ENCODE results near the gene RPS6KB1.

- TF ChIP-seq OSR1 (CRISPR knock-in tag; IDR thresholded peaks at IDR 0.05) (no peak), TCF4 (CRISPR knock-in tag; IDR thresholded peaks at IDR 0.05; ENCODE audit: borderline replicate concordance) (no peak), ZFP3 (CRISPR knock-in tag; IDR thresholded peaks at IDR 0.05) (no peak), RARB (CRISPR knock-in tag; IDR thresholded peaks at IDR 0.05) (no peak)
These were observed 14.3 kb upstream of the RPS6KB1 start for GRCh38 chr17:59878624-59879023.
